GM19455 (cell line): Measurements from ENCODE around the gene KRTAP10-8.
"Not testable (repeated sequence)": the region's sequence is repeated elsewhere in the genome, so short reads cannot be mapped to it uniquely, and the experiment has no call there.

Source experiments
- ATAC-seq: cut with Tn5 transposase; IDR thresholded peaks from one replicate; pipeline ENCODE4 v1.9.1; 2021; ENCODE audit not compliant: unreplicated experiment

KRTAP10-8 gene

GRCh38 chr21:44616591-44616926 lies 4.7 kb downstream of the KRTAP10-8 start:
- no peak for ATAC-seq

- no peak for ATAC-seq
These were observed 5.2 kb downstream of the KRTAP10-8 start for GRCh38 chr21:44617071-44617501.

- ATAC-seq: no peak
These were observed 6.6 kb downstream of the KRTAP10-8 start for GRCh38 chr21:44618504-44618903.

GRCh38 chr21:44618909-44619308 lies 7.0 kb downstream of the KRTAP10-8 start:
- ATAC-seq: no peak

- no peak for ATAC-seq
These were observed 8.0 kb downstream of the KRTAP10-8 start for GRCh38 chr21:44619886-44620285.

GRCh38 chr21:44623575-44623974 lies 11.7 kb downstream of the KRTAP10-8 start:
- ATAC-seq: no peak

- ATAC-seq: no peak
These were observed 13.9 kb downstream of the KRTAP10-8 start for GRCh38 chr21:44625756-44626155.

GRCh38 chr21:44626262-44626661 lies 14.4 kb downstream of the KRTAP10-8 start:
- no peak for ATAC-seq

- ATAC-seq: no peak
These were observed 14.8 kb downstream of the KRTAP10-8 start, which contains the start of gene KRTAP10-9 for GRCh38 chr21:44626673-44627143. Gene KRTAP10-9 (plus strand): TSS chr21:44627093. CDS start chr21:44627172, 79 bp downstream.

GRCh38 chr21:44627181-44627822 lies 15.4 kb downstream of the KRTAP10-8 start:
- ATAC-seq: not testable (repeated sequence)

GRCh38 chr21:44627831-44628233 lies 16.0 kb downstream of the KRTAP10-8 start:
- not testable (repeated sequence) for ATAC-seq

- ATAC-seq: no peak
These were observed 17.0 kb downstream of the KRTAP10-8 start for GRCh38 chr21:44628707-44629391.

- ATAC-seq: no peak
These were observed 18.6 kb downstream of the KRTAP10-8 start for GRCh38 chr21:44630440-44630839.

- ATAC-seq: no peak
These were observed 20.2 kb downstream of the KRTAP10-8 start for GRCh38 chr21:44632067-44632466.

GRCh38 chr21:44636209-44637017 lies 24.5 kb downstream of the KRTAP10-8 start:
- ATAC-seq: no peak

- no peak for ATAC-seq
These were observed 25.4 kb downstream of the KRTAP10-8 start, which contains the start of gene KRTAP10-10 for GRCh38 chr21:44637018-44637850. Gene KRTAP10-10 (plus strand): TSS chr21:44637356. CDS start chr21:44637418, 62 bp downstream.

- not testable (repeated sequence) for ATAC-seq
These were observed 26.0 kb downstream of the KRTAP10-8 start for GRCh38 chr21:44637851-44638348.

GRCh38 chr21:44638506-44639330 lies 26.8 kb downstream of the KRTAP10-8 start:
- ATAC-seq: not testable (repeated sequence)

- no peak for ATAC-seq
These were observed 27.4 kb downstream of the KRTAP10-8 start for GRCh38 chr21:44639331-44639655.

GRCh38 chr21:44640761-44641160 lies 28.9 kb downstream of the KRTAP10-8 start:
- ATAC-seq: no peak
